ENCODE results near the gene SPACA5.
"Not testable (repeated sequence)": the region's sequence is repeated elsewhere in the genome, so short reads cannot be mapped to it uniquely, and the experiment has no call there.

Gene SPACA5

DNA sequence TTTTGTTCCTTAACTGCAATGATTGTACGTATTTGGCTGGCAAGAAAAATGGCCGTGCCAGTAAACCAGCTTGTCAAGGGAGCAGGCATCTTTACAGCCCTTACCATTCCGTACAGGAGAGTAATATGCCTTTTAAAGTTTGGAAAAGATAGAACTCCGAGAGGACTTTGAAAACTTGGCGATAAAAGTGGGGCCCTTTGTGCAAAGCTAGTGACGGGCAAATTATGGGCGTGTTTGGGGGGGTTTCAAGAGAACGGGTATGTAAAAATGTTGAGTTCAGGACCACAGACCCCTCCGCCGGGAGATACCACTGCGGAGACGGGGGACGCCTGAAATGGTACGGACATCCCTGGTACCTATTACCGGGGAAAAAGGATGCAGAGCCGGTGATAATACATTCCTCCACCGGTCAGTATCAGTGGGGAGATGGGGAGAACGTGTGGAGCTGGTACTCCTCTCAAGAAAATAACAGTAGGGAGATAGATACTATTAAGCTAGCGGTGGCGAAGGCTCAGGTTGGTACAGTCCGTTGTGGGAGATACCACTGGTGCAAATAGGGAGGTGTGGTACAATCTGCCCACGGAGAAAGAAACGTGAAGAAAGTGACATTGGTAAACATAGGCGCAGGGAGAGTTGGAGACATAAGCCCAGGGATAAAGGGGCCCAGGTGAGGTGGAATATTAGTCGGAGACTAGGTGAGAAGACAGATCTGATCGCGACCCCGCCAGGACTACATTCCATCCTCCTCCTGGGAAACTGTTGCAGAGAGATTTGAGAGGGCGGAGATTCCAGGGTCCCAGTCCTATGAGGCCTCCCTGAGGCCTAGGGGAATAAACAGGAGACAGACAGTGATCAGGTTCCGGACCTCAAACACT lies 14.5 kb downstream of the SPACA5 start:
- peak; percentile 34 to 42 for DNase-seq (ENCODE audit: low read depth in 2 of 2)

DNA sequence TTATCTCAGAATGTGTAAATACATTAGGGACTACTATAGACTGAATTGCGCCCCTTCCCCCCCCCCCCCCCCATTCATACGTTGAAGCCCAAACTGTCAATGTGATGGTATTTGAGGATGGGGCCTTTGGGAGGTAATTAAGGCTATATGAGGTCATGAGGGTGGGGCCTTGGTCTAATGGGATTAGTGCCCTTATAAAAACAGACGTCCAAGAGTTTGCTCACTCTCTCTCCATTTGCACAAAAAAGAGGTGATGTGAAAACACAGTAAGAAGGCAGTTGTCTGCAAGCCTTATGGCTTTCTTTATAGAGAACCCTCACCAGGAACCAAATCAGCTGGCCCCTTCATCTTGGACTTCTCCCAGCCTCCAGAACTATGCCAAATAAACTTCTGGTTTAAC lies 15.3 kb downstream of the SPACA5 start:
- DNase-seq (ENCODE audit: low read depth in 2 of 2), result no peak

DNA sequence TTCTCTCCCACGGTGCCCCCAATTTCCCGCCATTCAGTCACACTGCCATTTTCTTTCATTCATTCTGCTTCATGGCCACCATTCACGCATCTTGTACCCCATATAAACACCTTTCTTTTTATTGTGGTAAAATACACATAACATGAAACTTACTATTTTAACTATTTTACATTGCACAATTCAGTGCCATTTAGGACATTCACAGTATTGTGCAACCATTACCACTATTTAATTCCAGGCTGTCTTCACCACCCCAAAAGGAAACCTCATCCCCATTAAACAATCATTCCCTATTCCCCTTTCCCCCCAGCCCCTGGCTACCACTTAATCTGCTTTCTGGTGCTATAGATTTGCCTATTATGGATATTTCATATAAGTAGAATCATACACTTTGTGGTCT lies 15.9 kb downstream of the SPACA5 start:
- DNase-seq (ENCODE audit: low read depth in 2 of 2), result no peak

DNA sequence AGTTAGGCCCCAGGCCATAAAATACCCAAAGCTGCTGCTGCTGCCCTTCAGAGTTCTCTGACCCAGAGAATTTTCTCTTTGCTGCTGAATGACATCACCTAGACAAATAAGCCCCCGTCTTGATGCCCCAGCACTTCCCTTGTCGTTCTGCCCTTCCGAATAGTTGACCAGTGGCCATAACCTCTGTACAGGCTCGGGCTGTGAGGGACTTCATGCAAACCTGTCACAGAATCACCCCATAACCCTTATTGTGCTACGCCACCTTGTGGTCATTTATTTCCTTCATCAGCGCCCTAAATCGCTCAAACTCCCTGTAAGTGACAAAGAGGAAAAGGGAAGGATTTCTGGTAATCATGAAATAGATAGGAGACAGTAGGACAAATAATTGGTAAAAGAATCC lies 18.8 kb downstream of the SPACA5 start:
- DNase-seq (ENCODE audit: low read depth in 2 of 2), result no peak

DNA sequence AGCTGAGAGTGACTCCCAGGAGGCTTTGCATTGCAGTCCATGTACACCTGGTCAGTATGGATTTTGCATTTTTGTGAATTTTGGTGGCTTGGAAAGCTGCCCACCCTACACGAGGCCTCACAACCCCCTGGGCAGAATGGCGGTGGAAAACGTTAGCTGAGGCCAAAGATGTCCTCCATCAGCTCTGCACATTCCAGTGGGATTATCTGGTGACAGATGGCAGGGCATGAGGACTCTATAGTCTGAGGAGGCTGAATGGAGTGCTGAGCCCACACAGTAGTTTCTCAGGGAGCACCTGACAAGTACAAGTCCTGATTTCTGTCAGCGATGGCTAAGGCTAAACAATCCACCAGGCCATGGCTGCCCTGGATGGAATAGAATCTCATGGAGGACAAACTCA lies 20.8 kb downstream of the SPACA5 start:
- DNase-seq (ENCODE audit: low read depth in 2 of 2), result not testable (repeated sequence)

DNA sequence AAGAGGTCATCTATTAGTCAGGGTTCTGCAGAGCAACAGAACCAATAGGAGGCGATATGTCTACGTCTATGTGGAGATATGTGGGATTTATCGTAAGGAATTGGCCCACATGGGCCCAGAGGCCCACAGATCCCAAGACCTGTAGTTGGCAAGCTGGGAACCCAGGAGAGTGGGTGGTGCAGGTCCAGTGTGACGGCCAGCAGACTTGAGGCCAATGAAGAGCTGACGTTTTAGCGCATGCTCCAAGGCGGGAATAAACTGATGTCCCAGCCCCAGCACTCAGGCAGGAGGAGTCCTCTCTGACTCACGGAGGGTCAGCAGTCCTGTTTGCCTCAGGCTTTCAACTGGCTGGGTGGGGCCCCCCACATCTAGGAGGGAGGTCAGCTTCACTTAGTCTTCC lies 21.3 kb downstream of the SPACA5 start:
- DNase-seq (ENCODE audit: low read depth in 2 of 2), result no peak

DNA sequence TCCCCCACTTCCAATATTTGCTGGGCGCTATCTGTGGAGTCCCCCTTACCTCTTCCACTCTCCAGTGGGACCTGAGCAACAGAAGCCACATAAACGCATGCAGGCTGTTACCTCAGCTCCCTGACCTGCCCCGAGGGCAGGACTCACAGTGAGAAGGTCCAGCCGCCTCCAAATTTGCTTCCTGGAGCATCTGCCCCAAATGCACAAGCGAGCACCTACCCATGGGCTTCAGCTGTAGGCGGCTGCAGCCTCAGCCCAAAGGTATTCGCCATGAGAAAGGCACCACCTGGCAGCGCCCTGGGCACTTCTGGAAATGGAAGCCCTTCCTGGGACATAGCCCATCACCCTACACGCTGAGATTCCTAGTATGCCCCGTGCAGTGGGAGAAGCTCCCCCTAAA lies 23.4 kb downstream of the SPACA5 start:
- DNase-seq (ENCODE audit: low read depth in 2 of 2), result no peak

DNA sequence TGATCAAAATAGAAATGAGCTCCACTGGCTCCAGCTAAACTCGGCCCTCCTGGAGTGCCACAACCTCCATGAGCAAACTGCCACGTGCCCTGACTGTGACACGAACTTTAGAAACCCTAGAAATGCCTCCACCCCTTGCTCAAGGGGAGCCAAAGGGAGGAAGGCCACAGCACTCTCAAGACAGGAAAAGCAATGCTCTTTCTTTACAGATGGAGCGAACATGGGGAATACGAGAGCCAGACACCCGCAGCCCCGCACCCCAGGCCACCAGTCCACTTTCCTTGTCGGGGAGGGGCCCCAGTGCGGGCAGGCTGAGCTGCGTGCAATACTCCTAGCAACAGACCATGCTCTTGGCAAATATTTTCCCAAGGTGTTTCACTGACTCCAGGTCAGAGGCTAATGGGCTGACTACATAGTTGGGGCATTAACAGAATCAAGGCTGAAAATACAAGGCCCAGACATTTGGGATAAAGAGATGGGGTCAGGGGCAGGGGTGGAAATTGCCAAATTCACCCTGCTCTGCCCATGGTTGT lies 23.9 kb downstream of the SPACA5 start:
- not testable (repeated sequence) for DNase-seq (ENCODE audit: low read depth in 2 of 2)

DNA sequence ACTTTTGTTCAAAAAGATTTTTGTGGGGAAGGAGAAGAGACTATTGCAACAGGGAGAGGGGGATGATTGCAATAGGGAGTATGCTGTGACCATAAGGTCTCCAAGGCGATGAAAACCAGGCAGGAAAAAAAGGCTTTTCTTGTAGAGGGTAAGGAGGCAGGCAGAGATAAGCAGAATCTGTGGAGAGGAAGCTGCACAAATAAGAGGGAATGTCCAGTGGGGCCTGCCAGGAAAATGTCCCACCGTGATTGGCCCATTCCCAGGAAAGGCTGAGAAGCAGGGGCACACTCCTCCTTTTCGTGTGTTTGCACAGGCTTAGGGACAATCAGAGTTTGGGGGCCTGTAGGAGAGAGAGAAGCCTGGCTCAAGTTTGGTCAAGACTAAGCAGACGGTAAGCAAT lies 29.1 kb downstream of the SPACA5 start:
- DNase-seq (ENCODE audit: low read depth in 2 of 2), result no peak

DNA sequence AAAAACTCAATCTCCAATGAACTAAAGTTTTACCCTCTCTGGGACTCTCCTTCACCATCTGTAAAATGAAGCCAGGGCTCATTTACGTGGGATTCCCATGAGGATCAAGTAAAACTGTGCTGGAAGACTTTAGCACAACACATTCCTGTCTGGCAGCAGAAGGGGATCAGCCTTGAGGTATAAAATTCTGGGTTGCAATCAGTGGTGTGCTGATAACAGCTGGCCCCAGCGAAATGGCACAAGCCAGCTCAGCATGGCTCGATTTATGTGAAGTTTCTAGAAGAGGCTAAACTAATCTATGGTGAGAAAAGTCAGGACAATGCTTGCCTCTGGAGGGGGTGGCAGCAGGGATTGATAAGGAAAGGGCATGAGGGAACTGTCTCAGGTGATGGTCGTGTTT lies 36.3 kb downstream of the SPACA5 start:
- DNase-seq (ENCODE audit: low read depth in 2 of 2), result no peak

DNA sequence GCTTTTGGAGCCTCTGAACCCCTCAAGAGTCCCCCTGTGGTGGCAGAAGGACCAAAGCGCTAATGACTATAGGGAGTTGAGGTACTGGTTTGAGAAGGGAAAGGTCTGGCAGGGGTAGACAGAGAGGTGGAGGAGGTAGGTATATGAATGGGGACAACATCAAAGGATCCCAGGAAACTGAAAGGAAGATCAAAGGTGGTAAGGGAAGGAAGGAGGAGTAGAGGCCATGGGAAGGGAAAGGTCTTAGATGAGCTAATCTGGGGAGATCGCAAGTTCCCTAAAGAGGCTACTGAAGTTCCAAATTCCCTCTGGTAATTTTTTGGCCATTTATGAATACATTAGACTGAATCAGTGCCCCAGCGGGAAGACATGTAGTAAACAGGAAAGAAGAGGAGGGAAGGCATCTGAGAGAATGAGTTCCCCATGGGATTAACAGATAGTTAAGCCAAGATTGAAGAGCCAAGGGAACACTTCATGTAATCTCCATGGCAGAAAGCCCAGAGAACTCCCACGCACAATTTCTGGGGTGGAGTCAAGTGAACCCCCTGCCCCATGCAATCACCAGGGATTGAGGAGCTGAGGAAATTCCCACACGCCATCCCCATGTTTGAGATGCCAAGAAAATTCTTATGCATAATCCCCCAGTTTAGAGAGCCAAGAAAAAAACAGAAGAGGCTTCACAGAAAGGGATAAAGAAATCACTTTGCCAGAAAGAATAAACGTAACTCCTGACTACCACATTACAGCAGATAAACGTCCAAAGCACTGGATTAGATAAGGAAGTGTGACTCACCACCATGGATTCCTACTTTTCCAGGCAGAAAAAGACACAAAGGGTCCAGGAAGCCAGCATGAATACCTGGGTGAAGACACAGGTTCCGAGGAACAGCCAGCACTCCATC lies 38.9 kb downstream of the SPACA5 start:
- no peak for DNase-seq (ENCODE audit: low read depth in 2 of 2)

DNA sequence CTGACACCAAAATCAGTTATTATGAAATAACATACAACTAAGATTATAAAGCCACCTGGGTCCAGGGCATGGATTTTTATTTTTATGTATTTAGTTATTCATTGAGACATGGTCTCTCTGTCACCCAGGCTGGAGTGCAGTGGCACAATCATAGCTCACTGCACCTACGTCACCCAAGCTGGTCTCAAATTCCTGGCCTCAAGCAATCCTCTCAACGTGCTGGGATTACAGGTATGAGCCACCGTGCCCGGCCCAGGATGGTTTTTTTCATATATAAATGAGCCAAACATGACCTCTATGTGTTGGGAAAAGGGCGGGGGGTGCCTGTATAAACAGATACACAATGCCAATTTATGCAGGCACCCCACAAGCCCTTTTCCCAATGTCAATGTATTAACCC lies 40.1 kb downstream of the SPACA5 start:
- DNase-seq (ENCODE audit: low read depth in 2 of 2), result no peak

DNA sequence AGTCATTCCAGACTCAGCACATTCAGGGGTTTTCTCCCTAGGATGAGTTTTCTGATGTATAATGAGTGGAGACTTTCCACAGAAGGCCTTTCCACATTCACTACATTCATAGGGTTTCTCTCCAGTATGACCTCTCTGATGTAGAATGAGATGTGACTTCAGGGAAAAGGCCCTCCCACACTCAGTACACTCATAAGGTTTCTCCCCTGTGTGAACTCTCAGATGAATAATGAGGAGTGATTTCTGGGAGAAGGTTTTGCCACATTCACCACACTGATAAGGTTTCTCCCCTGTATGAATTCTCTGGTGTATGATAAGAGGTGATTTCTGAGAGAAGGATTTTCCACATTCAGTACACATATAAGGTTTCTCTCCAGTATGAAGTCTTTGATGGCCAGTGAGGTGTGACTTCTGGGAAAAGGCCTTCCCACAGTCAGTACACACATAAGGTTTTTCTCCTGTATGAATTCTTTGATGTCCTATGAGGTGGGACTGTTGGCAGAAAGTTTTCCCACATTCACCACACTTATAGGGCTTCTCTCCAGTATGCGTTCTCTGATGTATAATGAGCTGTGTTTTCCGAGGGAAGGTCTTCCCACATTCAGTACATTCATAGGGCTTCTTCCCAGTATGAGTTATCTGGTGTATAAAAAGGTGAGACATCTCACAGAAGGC lies 52.0 kb downstream of the SPACA5 start:
- DNase-seq (ENCODE audit: low read depth in 2 of 2), result no peak

DNA sequence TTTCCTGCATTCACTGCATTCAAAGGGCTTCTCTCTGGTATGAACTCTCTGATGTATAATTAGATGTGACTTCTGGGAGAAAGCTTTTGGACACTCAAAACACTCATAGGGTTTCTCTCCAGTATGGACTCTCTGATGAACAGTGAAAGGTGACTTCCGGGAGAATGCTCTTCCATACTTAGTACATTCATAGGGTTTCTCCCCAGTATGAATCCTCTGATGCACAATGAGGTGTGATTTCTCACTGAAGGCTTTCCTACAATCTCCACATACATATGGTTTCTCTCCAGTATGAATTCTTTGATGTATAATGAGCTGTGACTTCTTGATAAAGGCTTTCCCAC lies 52.5 kb downstream of the SPACA5 start:
- no peak for DNase-seq (ENCODE audit: low read depth in 2 of 2)
